HepG2 (cell line): ENCODE measurements around the gene TRIO. TPM values are rescaled to one million over a fixed set of nuclear protein-coding genes. Genes with fewer than 3 reads are reported as not detected.

ENCODE experiments used
- ATAC-seq: fragments of 200-7000 bp; cut with Tn5 transposase; 3 replicates; pipeline ENCODE4 v1.9.1; 2020; ENCODE audit warnings: mild to moderate bottlenecking, moderate library complexity
- BruUV-seq: library from RNA; stranded (reverse); fragments of 400-500 nt; replicated peaks from 2 replicates; lab custom pipeline; 2021; lab: Mats Ljungman, UMichigan
- CTCF ChIA-PET: fragments of 300-600 bp; formaldehyde crosslinking; extraction: SDS; loops from one replicate; lab custom pipeline; 2021; ENCODE audit warnings: low total read pairs, inconsistent platforms, low intra/inter-chr PET ratio; lab: Yijun Ruan, JAX
- POLR2A ChIA-PET: fragments of 350-600 bp; sonication (Branson Sonifier 250); formaldehyde crosslinking; loops from one replicate; lab custom pipeline; 2020; ENCODE audit warnings: antibody characterized with exemption, inconsistent platforms; lab: Yijun Ruan, JAX
- DNase-seq: peaks from one replicate; pipeline ENCODE4 v3.0.0-alpha.2; 2015; ENCODE audit warnings: low spot score
- FAIRE-seq: peaks from 3 replicates; lab custom pipeline; 2011; peaks lifted over from hg19 to GRCh38; lab: Jason Lieb, UNC
- H2AFZ ChIP-seq: one replicate; pipeline ENCODE4 v1.6.1; 2011; ENCODE audit warnings: low read length, inconsistent platforms
- H3K27ac ChIP-seq: fragments of 300-600 bp; 3 replicates; pipeline ENCODE4 v1.8.0; 2011; ENCODE audit warnings: mixed run types, mild to moderate bottlenecking, mixed read lengths, low read length, inconsistent platforms; ENCODE audit not compliant: insufficient read depth; ENCODE audit errors: extremely low read length
- H3K27me3 ChIP-seq, 2 experiments: fragments of 200-600 bp in 1 of 2; 2 replicates in 1 of 2; 3 replicates in 1 of 2; pipeline versions ENCODE4 v1.6.0 to v1.8.0; 2011; ENCODE audit warnings: low read length in 2 of 2, mild to moderate bottlenecking in 2 of 2, moderate library complexity in 2 of 2, inconsistent platforms in 1 of 2; ENCODE audit not compliant: insufficient read depth in 2 of 2, control insufficient read depth in 1 of 2
- H3K36me3 ChIP-seq, 2 experiments: fragments of 200-600 bp in 1 of 2; replicated peaks in 1 of 2; 2 replicates in 1 of 2; 3 replicates in 1 of 2; pipeline versions ENCODE4 v1.5.1 to v1.8.0; 2011; ENCODE audit warnings: low read length in 2 of 2, inconsistent platforms in 1 of 2; ENCODE audit not compliant: insufficient read depth in 2 of 2, control insufficient read depth in 1 of 2
- H3K4me1 ChIP-seq: 2 replicates; pipeline ENCODE4 v1.5.1; 2012; ENCODE audit warnings: low read length, inconsistent platforms; ENCODE audit not compliant: insufficient read depth
- H3K4me2 ChIP-seq: 2 replicates; pipeline ENCODE4 v1.6.0; 2011; ENCODE audit warnings: low read depth, low read length, inconsistent platforms
- H3K4me3 ChIP-seq, 3 experiments: fragments of 200-600 bp in 1 of 3; sonication (generic), shearing (Covaris generic) in 1 of 3; replicated peaks in 1 of 3; 2 replicates each; pipeline ENCODE4 v1.5.1; 2011 to 2016; ENCODE audit warnings: low read length in 3 of 3, inconsistent platforms in 2 of 3, low read depth in 2 of 3, mild to moderate bottlenecking in 2 of 3, control low read depth in 1 of 3, mixed read lengths in 1 of 3; ENCODE audit not compliant: insufficient read depth in 1 of 3
- H3K79me2 ChIP-seq: one replicate; pipeline ENCODE4 v1.6.1; 2011; ENCODE audit warnings: low read length, inconsistent platforms; ENCODE audit not compliant: insufficient read depth
- H3K9ac ChIP-seq: 2 replicates; pipeline ENCODE4 v1.6.0; 2011; ENCODE audit warnings: mild to moderate bottlenecking, low read depth, low read length, inconsistent platforms; ENCODE audit not compliant: insufficient read depth
- H3K9me3 ChIP-seq: 2 replicates; pipeline ENCODE4 v1.5.1; 2012; ENCODE audit warnings: mild to moderate bottlenecking, low read length
- H4K20me1 ChIP-seq: 2 replicates; pipeline ENCODE4 v1.6.0; 2011; ENCODE audit warnings: inconsistent platforms, mild to moderate bottlenecking, low read length, moderate library complexity; ENCODE audit not compliant: insufficient read depth
- CERS6 ChIP-seq: sonication (generic); formaldehyde crosslinking; IDR thresholded peaks from 2 replicates; pipeline ENCODE4 v1.5.0; 2020; ENCODE audit warnings: missing genetic modification reagents
- EHMT2 ChIP-seq: fragments of 200-600 bp; sonication (generic); IDR thresholded peaks from 2 replicates; pipeline ENCODE4 v1.7.0; 2017; ENCODE audit warnings: antibody characterized with exemption, low read depth, low read length, borderline replicate concordance
- HNF4G ChIP-seq, 2 experiments: sonication (generic) in 1 of 2; formaldehyde crosslinking in 1 of 2; IDR thresholded peaks; 2 replicates each; pipeline versions ENCODE4 v1.4.0 to v1.6.1; 2011 to 2020; ENCODE audit warnings: borderline replicate concordance in 2 of 2, low read depth in 2 of 2, mild to moderate bottlenecking in 2 of 2, low read length in 1 of 2, missing genetic modification reagents in 1 of 2, moderate library complexity in 1 of 2
- MBNL3 ChIP-seq: fragments of 250-450 bp; sonication (Bioruptor Pico); conservative IDR thresholded peaks from 2 replicates; pipeline ENCODE4 v1.8.0; 2022; ENCODE audit warnings: mild to moderate bottlenecking, inconsistent platforms
- MEIS1 ChIP-seq: sonication (generic); formaldehyde crosslinking; IDR thresholded peaks from 2 replicates; pipeline ENCODE4 v1.9.0; 2021; ENCODE audit warnings: mild to moderate bottlenecking, missing genetic modification reagents, moderate library complexity, borderline replicate concordance
- NFAT5 ChIP-seq: sonication (generic); formaldehyde crosslinking; IDR thresholded peaks from 2 replicates; pipeline ENCODE4 v1.4.0; 2020; ENCODE audit warnings: missing genetic modification reagents
- SALL2 ChIP-seq: sonication (generic); formaldehyde crosslinking; IDR thresholded peaks from 2 replicates; pipeline ENCODE4 v1.8.1; 2023; ENCODE audit warnings: mild to moderate bottlenecking, missing genetic modification reagents, inconsistent platforms
- SOX6 ChIP-seq, 2 experiments: fragments of 450-650 bp in 1 of 2; sonication (generic) in 1 of 2; formaldehyde crosslinking in 1 of 2; IDR thresholded peaks; 2 replicates each; pipeline versions ENCODE4 v1.4.0 to v1.6.1; 2017 to 2020; ENCODE audit warnings: antibody characterized with exemption in 1 of 2, mild to moderate bottlenecking in 1 of 2, missing genetic modification reagents in 1 of 2
- TIGD3 ChIP-seq: sonication (generic); formaldehyde crosslinking; IDR thresholded peaks from 2 replicates; pipeline ENCODE4 v1.5.1; 2020; ENCODE audit warnings: mild to moderate bottlenecking, missing genetic modification reagents, borderline replicate concordance
- ZFP62 ChIP-seq: sonication (generic); formaldehyde crosslinking; IDR thresholded peaks from 2 replicates; pipeline ENCODE4 v1.4.0; 2020; ENCODE audit warnings: missing genetic modification reagents
- ZNF772 ChIP-seq: sonication (generic); formaldehyde crosslinking; IDR thresholded peaks from 2 replicates; pipeline ENCODE4 v1.5.0; 2020; ENCODE audit warnings: mild to moderate bottlenecking, missing genetic modification reagents
- WGBS: methylation state at CpG from one replicate; pipeline ENCODE4 v1.1.6; 2017; ENCODE audit warnings: low lambda C conversion rate; 5-methylcytosine and 5-hydroxymethylcytosine counted together
- in situ Hi-C: cut with HindIII; loops from 2 replicates; pipeline ENCODE4 v1.10.0; 2017; ENCODE audit warnings: low pct_unique_long_range_greater_than_20kb; ENCODE audit not compliant: extremely low pct_ligation_motif_present
- intact Hi-C: fragments of 100-400 bp; cut with micrococcal nuclease; formaldehyde crosslinking; loops from one replicate; pipeline ENCODE4 v1.10.0; 2022; ENCODE audit not compliant: unreplicated experiment
- polyA plus RNA-seq, 8 experiments: library from polyadenylated mRNA; depleted of rRNA in 3 of 8; stranded (reverse) in 7 of 8; unstranded in 1 of 8; fragments of >200 nt; fragmentation: Illumina TruSeq in 4 of 8; extraction: Trizol in 4 of 8; gene quantifications; 2 replicates each; pipeline versions ENCODE4 v1.2.1 to v1.2.3, GENCODE V29; 2011 to 2016; ENCODE audit warnings: low read depth in 4 of 8, missing spikeins in 1 of 8, mixed read lengths in 1 of 8; ENCODE audit not compliant: insufficient read depth in 1 of 8
- total RNA-seq, 5 experiments: library from RNA; depleted of rRNA; stranded (reverse); fragments of >200 nt; fragmentation: Illumina TruSeq; extraction: Trizol; gene quantifications; 2 replicates each; pipeline ENCODE4 v1.2.3, GENCODE V29; 2016; ENCODE audit warnings: low read depth in 1 of 5

The TRIO gene
- total and polyA plus RNA-seq, 2 of the 13 experiments (the other 11 are each of a cell fraction or from before 2014, with no cell fraction given) = 45.2 to 45.9 TPM

- BruUV-seq = no TSS peak
- no peak overlapping the region for H3K27ac ChIP-seq
- ChIA-PET CTCF (no interaction called here), POLR2A (no interaction called here)
- no peaks in the 10 kb centered on the region for H3K9me3 ChIP-seq
- H3K79me2 ChIP-seq = no peaks in the 10 kb centered on the region
- ATAC-seq = no peak
- no peak for FAIRE-seq
- no peak overlapping the region for H3K4me3 ChIP-seq
- H3K4me1 ChIP-seq = no peaks in the 10 kb centered on the region
- intact Hi-C loops (no loop called here), in situ Hi-C loops (no loop called here)
- H4K20me1 ChIP-seq = no peaks in the 10 kb centered on the region
- H3K4me2 ChIP-seq = no peak overlapping the region
- H2AFZ ChIP-seq = no peak overlapping the region
- no peak for DNase-seq
- WGBS = 95% methylated on average over 3 of the region's 3 CpGs
- H3K27me3 ChIP-seq = no peaks in the 10 kb centered on the region
- peaks cover 9 to 54% of the 10 kb centered on the region in 2 experiments for H3K36me3 ChIP-seq
- H3K9ac ChIP-seq = no peak overlapping the region
- TF ChIP-seq HNF4G (IDR thresholded peaks at IDR 0.05; ENCODE audit: borderline replicate concordance, low read depth, low read length) (no peak), HNF4G (CRISPR knock-in tag; IDR thresholded peaks at IDR 0.05; ENCODE audit: borderline replicate concordance, low read depth) (no peak), MBNL3 (no peak), MEIS1 (no peak), SOX6 (IDR thresholded peaks at IDR 0.05) (no peak), SOX6 (CRISPR knock-in tag; IDR thresholded peaks at IDR 0.05) (no peak), TIGD3 (CRISPR knock-in tag) (no peak), CERS6 (CRISPR knock-in tag) (no peak), ZNF772 (CRISPR knock-in tag) (no peak), SALL2 (CRISPR knock-in tag) (no peak), EHMT2 (no peak), ZFP62 (no peak), NFAT5 (CRISPR knock-in tag) (no peak)
Observed at GRCh38 chr5:14471507-14471906, 328.4 kb downstream of the TRIO start.
